Spleen (tissue), 11 donors: ENCODE results near the gene LCE1B. TPM values are rescaled to one million over a fixed set of nuclear protein-coding genes. Genes with fewer than 3 reads are reported as not detected.

ENCODE experiments used
- DNase-seq: peaks from one replicate; pipeline ENCODE4 v3.0.0-alpha.2; 2020
- H3K27ac ChIP-seq, 8 donors: fragments of 200-600 bp; sonication (generic) in 7 of 8; 1 replicate in 4 of 8; 2 replicates in 4 of 8; pipeline versions ENCODE4 v1.5.0 to v1.8.0; 2016 to 2021; ENCODE audit warnings: inconsistent platforms in 4 of 8, mild to moderate bottlenecking in 4 of 8, moderate library complexity in 1 of 8
- H3K27me3 ChIP-seq, 7 donors: fragments of 200-600 bp; sonication (generic) in 6 of 7; replicated peaks in 1 of 7; 1 replicate in 4 of 7; 2 replicates in 3 of 7; pipeline versions ENCODE4 v1.5.0 to v1.8.0; 2016 to 2021; ENCODE audit warnings: inconsistent platforms in 3 of 7, mild to moderate bottlenecking in 1 of 7
- H3K36me3 ChIP-seq, 6 donors: fragments of 200-600 bp; sonication (generic) in 5 of 6; 1 replicate in 4 of 6; 2 replicates in 2 of 6; pipeline versions ENCODE4 v1.5.0 to v1.8.0; 2016 to 2021; ENCODE audit warnings: inconsistent platforms in 2 of 6
- H3K4me1 ChIP-seq, 6 donors: fragments of 200-600 bp; sonication (generic) in 5 of 6; 1 replicate in 3 of 6; 2 replicates in 3 of 6; pipeline versions ENCODE4 v1.5.0 to v1.8.0; 2016 to 2021; ENCODE audit warnings: inconsistent platforms in 3 of 6
- H3K4me3 ChIP-seq, 8 donors: fragments of 200-600 bp; sonication (generic) in 7 of 8; 1 replicate in 4 of 8; 2 replicates in 4 of 8; pipeline versions ENCODE4 v1.5.0 to v1.8.0; 2016 to 2021; ENCODE audit warnings: inconsistent platforms in 4 of 8, mild to moderate bottlenecking in 4 of 8, moderate library complexity in 2 of 8
- H3K9me3 ChIP-seq, 8 donors: fragments of 200-600 bp; sonication (generic) in 7 of 8; 1 replicate in 4 of 8; 2 replicates in 4 of 8; pipeline versions ENCODE4 v1.5.0 to v1.8.0; 2016 to 2021; ENCODE audit warnings: inconsistent platforms in 4 of 8
- CTCF ChIP-seq, 11 experiments: fragments of 200-600 bp in 7 of 11; fragments of 450-650 bp in 4 of 11; sonication (generic) in 4 of 11; IDR thresholded peaks in 8 of 11; conservative IDR thresholded peaks in 3 of 11; 1 replicate in 7 of 11; 2 replicates in 4 of 11; pipeline versions ENCODE4 v1.4.0 to v1.8.0; 2016 to 2021; ENCODE audit warnings: antibody characterized with exemption in 11 of 11, inconsistent platforms in 4 of 11, mild to moderate bottlenecking in 1 of 11
- POLR2A ChIP-seq, 3 donors: fragments of 450-650 bp; IDR thresholded peaks; one replicate each; pipeline ENCODE4 v1.5.1; 2017; ENCODE audit warnings: antibody characterized with exemption in 3 of 3, mild to moderate bottlenecking in 1 of 3
- POLR2AphosphoS5 ChIP-seq, 3 donors: sonication (generic); formaldehyde crosslinking; IDR thresholded peaks; one replicate each; pipeline ENCODE4 v1.5.1; 2017; ENCODE audit warnings: antibody characterized with exemption in 3 of 3
- WGBS, 5 donors: extraction: QIAGEN DNeasy Blood & Tissue Kit in 3 of 5; methylation state at CpG; one replicate each; pipeline versions ENCODE4 v1.1.5 to v1.1.7; 2013 to 2018; 5-methylcytosine and 5-hydroxymethylcytosine counted together
- intact Hi-C: fragments of 100-400 bp; cut with DNase I; formaldehyde crosslinking; loops from one replicate; pipeline ENCODE4 v1.15.0; 2023; ENCODE audit warnings: low total_unique reads
- polyA plus RNA-seq, 3 donors: library from polyadenylated mRNA; stranded (reverse); fragments of 200-250 nt; gene quantifications; one replicate each; pipeline ENCODE4 v1.2.1, GENCODE V29; 2013
- total RNA-seq, 7 donors: library from RNA; depleted of rRNA in 3 of 7; stranded (reverse); fragments of >200 nt in 3 of 7; fragmentation: NEBNext Ultra II Directional in 4 of 7; extraction: Animal tissue kit (Norgen Biotek cat#: 25700) in 4 of 7; gene quantifications; one replicate each; pipeline versions ENCODE4 v1.1.0 to v1.2.1, GENCODE V29; 2016 to 2021
- donor health status: healthy with polysubstance abuse.
- donor health status: DM: no; HTN: no; CAD: no; lungs with moderate emphysema.
- donor health status: DM: no; HTN: no; CAD: no.
- donor health status: Bipolar disorder and iron deficiency.
- donor health status: healthy.
- donor health status: DM: no; HTN: no; CAD: no.
- donor health status: DM: yes; HTN: yes; CAD: no.

LCE1B gene
- total and polyA plus RNA-seq, 10 donors: not detected

- no peak for DNase-seq
- Histone ChIP-seq H3K4me3 (no peak overlapping the region), H3K27ac (no peak overlapping the region), H3K4me1 (no peaks in the 10 kb centered on the region), H3K27me3 (peaks cover 0 to 7% (median 0%) of the 10 kb centered on the region in 7 donors), H3K9me3 (no peaks in the 10 kb centered on the region), H3K36me3 (no peaks in the 10 kb centered on the region)
- 79 to 92% (median 86%) methylated on average over 1 of the region's 1 CpG for WGBS, 5 donors
- TF ChIP-seq POLR2A (IDR thresholded peaks at IDR 0.05): no peak
- no peak for TF ChIP-seq POLR2AphosphoS5 (IDR thresholded peaks at IDR 0.05)
- no peak for TF ChIP-seq CTCF (IDR thresholded peaks at IDR 0.05 in 8 of 11, conservative IDR thresholded peaks at IDR 0.05 in 3 of 11)
- intact Hi-C loops: no loop called here
These were observed 46.3 kb downstream of the LCE1B start for GRCh38 chr1:152858062-152858461.

DNA sequence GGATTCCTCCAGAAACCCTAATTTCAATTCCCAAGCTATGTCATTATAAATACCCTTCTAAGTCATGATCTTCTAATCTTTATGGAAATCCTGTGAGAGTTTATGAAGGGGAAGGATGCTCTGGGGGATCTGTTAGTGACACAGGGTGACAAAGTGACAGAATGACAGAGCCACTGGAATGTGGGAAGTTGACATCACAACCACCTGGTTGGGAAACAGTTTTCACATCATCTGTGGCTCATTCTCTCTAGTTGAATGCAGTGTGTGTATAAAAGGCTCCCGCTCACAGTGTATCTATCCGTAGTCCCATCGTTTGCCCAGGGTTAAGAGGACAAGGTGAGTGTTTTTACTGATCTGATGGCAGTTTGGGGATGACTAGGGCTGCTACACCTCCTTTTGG, 47.9 kb downstream of the LCE1B start, which contains the start of gene LCE7A:
Gene LCE7A (plus strand): TSS at position 301 of the 400 bp plus-strand sequence. CDS start 702 bp downstream, outside the sequence.
- TF ChIP-seq POLR2A (IDR thresholded peaks at IDR 0.05) (no peak), POLR2AphosphoS5 (IDR thresholded peaks at IDR 0.05) (no peak), CTCF (IDR thresholded peaks at IDR 0.05 in 8 of 11, conservative IDR thresholded peaks at IDR 0.05 in 3 of 11) (no peak)
- H3K27ac ChIP-seq: no peak within 1 kb of the TSS
- intact Hi-C loops: no loop called here
- H3K4me3 ChIP-seq: no peak within 1 kb of the TSS
- no peaks in the 10 kb centered on the region for H3K4me1 ChIP-seq
- H3K36me3 ChIP-seq: no peaks in the 10 kb centered on the region
- peaks cover 0 to 7% (median 0%) of the 10 kb centered on the region in 7 donors for H3K27me3 ChIP-seq
- WGBS, 5 donors: 88 to 94% (median 89%) methylated on average over 3 of the region's 3 CpGs
- H3K9me3 ChIP-seq: no peaks in the 10 kb centered on the region
- DNase-seq: no peak

DNA sequence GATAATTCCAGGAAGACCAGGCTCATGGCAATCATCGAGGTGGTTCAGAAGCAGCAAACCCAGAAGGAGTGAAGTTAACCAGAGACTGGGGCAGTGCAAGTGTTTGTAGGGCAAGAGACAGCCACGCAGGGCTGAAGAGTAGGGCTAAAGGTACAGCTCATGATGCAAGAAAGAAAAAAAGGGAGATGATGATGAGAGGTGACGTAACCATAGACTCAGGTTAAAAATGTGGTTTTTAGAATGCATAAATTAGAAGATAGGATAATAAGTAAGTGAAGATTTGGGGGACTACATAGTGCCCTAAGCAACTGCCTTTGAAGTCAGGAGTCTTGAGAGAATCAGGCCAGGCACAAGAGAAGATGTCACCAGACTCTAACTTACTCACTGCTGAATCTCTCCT, 48.4 kb downstream of the LCE1B start:
- Histone ChIP-seq H3K4me3 (no peak overlapping the region), H3K27me3 (peaks cover 0 to 7% (median 0%) of the 10 kb centered on the region in 7 donors), H3K9me3 (no peaks in the 10 kb centered on the region), H3K36me3 (no peaks in the 10 kb centered on the region), H3K4me1 (no peaks in the 10 kb centered on the region), H3K27ac (no peak overlapping the region)
- no peak for DNase-seq
- intact Hi-C loops: no loop called here
- TF ChIP-seq POLR2AphosphoS5 (IDR thresholded peaks at IDR 0.05) (no peak), CTCF (IDR thresholded peaks at IDR 0.05 in 8 of 11, conservative IDR thresholded peaks at IDR 0.05 in 3 of 11) (no peak), POLR2A (IDR thresholded peaks at IDR 0.05) (no peak)
- WGBS, 5 donors: 64 to 71% (median 68%) methylated on average over 3 of the region's 3 CpGs

DNA sequence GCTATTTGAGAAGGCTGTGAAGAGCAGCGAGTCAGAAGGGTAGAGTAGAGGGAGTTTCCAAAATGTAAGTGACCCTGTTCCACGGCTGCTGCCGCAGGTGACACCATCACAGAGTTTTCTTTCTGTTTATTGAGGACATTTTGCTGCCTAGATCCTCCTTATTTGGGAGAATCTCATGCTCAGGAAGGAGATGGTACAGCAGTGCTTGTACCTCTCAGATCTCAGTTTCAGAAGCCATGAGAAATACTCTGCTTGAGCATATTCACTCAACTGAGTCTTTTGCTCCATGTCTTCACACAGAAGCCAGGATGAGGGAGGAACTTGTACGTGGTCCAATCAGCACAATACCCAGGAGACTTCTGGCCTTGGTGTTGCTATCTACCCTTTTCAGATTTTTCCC, 49.6 kb downstream of the LCE1B start:
- no peak overlapping the region for H3K27ac ChIP-seq
- no peak for TF ChIP-seq POLR2A (IDR thresholded peaks at IDR 0.05)
- no peak for TF ChIP-seq CTCF (IDR thresholded peaks at IDR 0.05 in 8 of 11, conservative IDR thresholded peaks at IDR 0.05 in 3 of 11)
- TF ChIP-seq POLR2AphosphoS5 (IDR thresholded peaks at IDR 0.05): no peak
- WGBS, 5 donors: 65 to 76% (median 74%) methylated on average over 4 of the region's 4 CpGs
- H3K4me3 ChIP-seq: no peak overlapping the region
- no peaks in the 10 kb centered on the region for H3K36me3 ChIP-seq
- DNase-seq: no peak
- no peaks in the 10 kb centered on the region for H3K4me1 ChIP-seq
- peaks cover 0 to 7% (median 0%) of the 10 kb centered on the region in 7 donors for H3K27me3 ChIP-seq
- no peaks in the 10 kb centered on the region for H3K9me3 ChIP-seq
- intact Hi-C loops: no loop called here

Other genes with a start within 250 kb of the LCE1B start
- not detected for gene LCE3E, start 245.2 kb upstream of the LCE1B start, total RNA-seq
- gene LCE3E, start 245.2 kb upstream of the LCE1B start, polyA plus RNA-seq: not detected
- not detected for gene LCE3D, start 231.5 kb upstream of the LCE1B start, total RNA-seq
- under 1 TPM in 1 of 3 donors, not detected in 2; 0.32 TPM for gene LCE3D, start 231.5 kb upstream of the LCE1B start, polyA plus RNA-seq
- not detected for gene LCE3C, start 211.7 kb upstream of the LCE1B start, total RNA-seq
- not detected for gene LCE3C, start 211.7 kb upstream of the LCE1B start, polyA plus RNA-seq
- not detected for gene LCE3B, start 198.2 kb upstream of the LCE1B start, total RNA-seq
- not detected for gene LCE3B, start 198.2 kb upstream of the LCE1B start, polyA plus RNA-seq
- not detected for gene LCE3A, start 188.9 kb upstream of the LCE1B start, total RNA-seq
- gene LCE3A, start 188.9 kb upstream of the LCE1B start, polyA plus RNA-seq: not detected
- not detected for gene LCE2D, start 148.6 kb upstream of the LCE1B start, total RNA-seq
- not detected for gene LCE2D, start 148.6 kb upstream of the LCE1B start, polyA plus RNA-seq
- gene LCE2C, start 136.7 kb upstream of the LCE1B start, total RNA-seq: not detected
- gene LCE2C, start 136.7 kb upstream of the LCE1B start, polyA plus RNA-seq: not detected
- not detected for gene LCE2B, start 125.8 kb upstream of the LCE1B start, total RNA-seq
- not detected for gene LCE2B, start 125.8 kb upstream of the LCE1B start, polyA plus RNA-seq
- gene LCE2A, start 113.6 kb upstream of the LCE1B start, total RNA-seq: not detected
- not detected for gene LCE2A, start 113.6 kb upstream of the LCE1B start, polyA plus RNA-seq
- not detected for gene LCE4A, start 103.8 kb upstream of the LCE1B start, total RNA-seq
- gene LCE4A, start 103.8 kb upstream of the LCE1B start, polyA plus RNA-seq: not detected
- gene KPRP, start 53.9 kb upstream of the LCE1B start, total RNA-seq: not detected
- not detected for gene KPRP, start 53.9 kb upstream of the LCE1B start, polyA plus RNA-seq
- gene LCE1F, start 36.8 kb upstream of the LCE1B start, total RNA-seq: not detected
- not detected for gene LCE1F, start 36.8 kb upstream of the LCE1B start, polyA plus RNA-seq
- gene LCE1E, start 25.7 kb upstream of the LCE1B start, total RNA-seq: not detected
- not detected for gene LCE1E, start 25.7 kb upstream of the LCE1B start, polyA plus RNA-seq
- not detected for gene LCE1D, start 15.2 kb upstream of the LCE1B start, total RNA-seq
- not detected for gene LCE1D, start 15.2 kb upstream of the LCE1B start, polyA plus RNA-seq
- not detected for gene LCE1C, start 5.3 kb upstream of the LCE1B start, total RNA-seq
- gene LCE1C, start 5.3 kb upstream of the LCE1B start, polyA plus RNA-seq: not detected
- gene LCE1A, start 15.5 kb downstream of the LCE1B start, total RNA-seq: not detected
- gene LCE1A, start 15.5 kb downstream of the LCE1B start, polyA plus RNA-seq: not detected
- gene LCE6A, start 30.9 kb downstream of the LCE1B start, total RNA-seq: not detected
- not detected for gene LCE6A, start 30.9 kb downstream of the LCE1B start, polyA plus RNA-seq
- gene LCE7A, start 48.0 kb downstream of the LCE1B start, total RNA-seq: not detected
- gene LCE7A, start 48.0 kb downstream of the LCE1B start, polyA plus RNA-seq: not detected
- gene SMCP, start 66.4 kb downstream of the LCE1B start, total RNA-seq: not detected
- gene SMCP, start 66.4 kb downstream of the LCE1B start, polyA plus RNA-seq: not detected
- gene IVL, start 96.6 kb downstream of the LCE1B start, total RNA-seq: not detected
- gene IVL, start 96.6 kb downstream of the LCE1B start, polyA plus RNA-seq: under 1 TPM in 2 of 3 donors, not detected in 1; 0.04 to 0.05 TPM
- gene SPRR5, start 135.2 kb downstream of the LCE1B start, total RNA-seq: not detected
- gene SPRR5, start 135.2 kb downstream of the LCE1B start, polyA plus RNA-seq: not detected
- gene SPRR4, start 158.7 kb downstream of the LCE1B start, total RNA-seq: not detected
- gene SPRR4, start 158.7 kb downstream of the LCE1B start, polyA plus RNA-seq: not detected
- gene SPRR1A, start 172.1 kb downstream of the LCE1B start, total RNA-seq: not detected
- not detected for gene SPRR1A, start 172.1 kb downstream of the LCE1B start, polyA plus RNA-seq
- not detected for gene SPRR3, start 189.8 kb downstream of the LCE1B start, total RNA-seq
- 1 to 10 TPM in 2 of 3 donors, under 1 TPM in 1; 0.39 to 9.3 (median 1.8) TPM for gene SPRR3, start 189.8 kb downstream of the LCE1B start, polyA plus RNA-seq
- gene SPRR1B, start 219.2 kb downstream of the LCE1B start, total RNA-seq: not detected
- gene SPRR1B, start 219.2 kb downstream of the LCE1B start, polyA plus RNA-seq: 1 to 10 TPM in 1 of 3 donors, under 1 TPM in 1, not detected in 1; 0.30 to 1.2 TPM
- gene SPRR2D, start 229.1 kb downstream of the LCE1B start, total RNA-seq: not detected
- 1 to 10 TPM in 1 of 3 donors, not detected in 2; 1.1 TPM for gene SPRR2D, start 229.1 kb downstream of the LCE1B start, polyA plus RNA-seq
- not detected for gene SPRR2A, start 245.5 kb downstream of the LCE1B start, total RNA-seq
- gene SPRR2A, start 245.5 kb downstream of the LCE1B start, polyA plus RNA-seq: 1 to 10 TPM in 1 of 3 donors, under 1 TPM in 1, not detected in 1; 0.30 to 2.2 TPM